Osteoblast (primary cell): ENCODE results near the gene KRTAP9-6. TPM values are rescaled to one million over a fixed set of nuclear protein-coding genes. Genes with fewer than 3 reads are reported as not detected.
"Not testable (repeated sequence)": the region's sequence is repeated elsewhere in the genome, so short reads cannot be mapped to it uniquely, and the experiment has no call there.

Experiments used
- DNase-seq: peaks from one replicate; pipeline ENCODE4 v3.0.0; 2011; ENCODE audit warnings: low spot score, mixed read lengths; ENCODE audit not compliant: insufficient read length; ENCODE audit errors: missing footprints
- H2AFZ ChIP-seq: 2 replicates; pipeline ENCODE4 v1.6.0; 2011; ENCODE audit warnings: mild to moderate bottlenecking, low read length
- H3K27ac ChIP-seq: 2 replicates; pipeline ENCODE4 v1.5.1; 2011; ENCODE audit warnings: mild to moderate bottlenecking, low read depth, low read length, moderate library complexity
- H3K27me3 ChIP-seq: 2 replicates; pipeline ENCODE4 v1.6.0; 2012; ENCODE audit warnings: mild to moderate bottlenecking, control low read depth, inconsistent platforms, low read length, moderate library complexity; ENCODE audit not compliant: insufficient read depth
- H3K36me3 ChIP-seq: 2 replicates; pipeline ENCODE4 v1.5.1; 2011; ENCODE audit warnings: mild to moderate bottlenecking, low read length, control low read depth, moderate library complexity; ENCODE audit not compliant: insufficient read depth
- H3K4me1 ChIP-seq: 2 replicates; pipeline ENCODE4 v1.5.1; 2011; ENCODE audit warnings: mild to moderate bottlenecking, low read length, control low read depth, moderate library complexity; ENCODE audit not compliant: insufficient read depth
- H3K4me2 ChIP-seq: 2 replicates; pipeline ENCODE4 v1.6.0; 2011; ENCODE audit warnings: mild to moderate bottlenecking, low read length; ENCODE audit not compliant: insufficient read depth
- H3K4me3 ChIP-seq: fragments of 200-600 bp; sonication (generic); 3 replicates; pipeline ENCODE4 v1.5.1; 2012; ENCODE audit warnings: mild to moderate bottlenecking, low read length, inconsistent platforms; ENCODE audit not compliant: insufficient read depth
- H3K79me2 ChIP-seq: 2 replicates; pipeline ENCODE4 v1.6.0; 2012; ENCODE audit warnings: mild to moderate bottlenecking, low read length, control low read depth, inconsistent platforms; ENCODE audit not compliant: insufficient read depth
- H3K9me3 ChIP-seq: 2 replicates; pipeline ENCODE4 v1.5.1; 2011; ENCODE audit warnings: low read depth, low read length, control low read depth
- H4K20me1 ChIP-seq: 2 replicates; pipeline ENCODE4 v1.6.0; 2012; ENCODE audit warnings: mild to moderate bottlenecking, low read length, control low read depth; ENCODE audit not compliant: insufficient read depth
- total RNA-seq: library from RNA; depleted of rRNA; stranded (reverse); fragments of >200 nt; gene quantifications from 2 replicates; pipeline ENCODE4 v1.2.3, GENCODE V29; 2012
- TF ChIP-seq, protein P1 (sequence below): IDR thresholded peaks from 2 replicates; pipeline ENCODE4 v1.5.1; 2011; ENCODE audit warnings: mild to moderate bottlenecking, low read depth, low read length, moderate library complexity; ENCODE audit errors: extremely low read depth

KRTAP9-6 gene, protein sequence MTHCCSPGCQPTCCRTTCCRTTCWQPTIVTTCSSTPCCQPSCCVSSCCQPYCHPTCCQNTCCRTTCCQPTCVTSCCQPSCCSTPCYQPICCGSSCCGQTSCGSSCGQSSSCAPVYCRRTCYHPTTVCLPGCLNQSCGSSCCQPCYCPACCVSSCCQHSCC
- total RNA-seq: not detected in 2 replicates

DNA sequence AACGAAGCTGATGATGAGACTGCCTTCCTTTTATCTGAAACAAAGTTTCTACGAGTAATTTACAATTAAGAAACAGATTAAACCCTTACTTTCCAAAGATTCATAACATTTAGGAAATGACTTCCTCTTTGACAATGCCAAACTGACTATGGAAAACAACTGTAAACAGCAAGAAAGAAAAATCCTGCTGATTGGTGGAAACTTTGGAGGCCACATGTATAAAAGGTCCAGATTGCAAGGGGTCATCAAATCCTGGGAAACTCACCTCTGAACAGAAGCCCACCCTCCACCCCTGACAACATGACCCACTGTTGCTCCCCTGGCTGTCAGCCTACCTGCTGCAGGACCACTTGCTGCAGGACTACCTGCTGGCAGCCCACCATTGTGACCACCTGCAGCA lies at the start of gene KRTAP9-6:
KRTAP9-6 (plus strand) TSS at position 301 of the 400 bp plus-strand sequence; CDS start at position 301, 0 bp downstream.
- no peak within 1 kb of the TSS for H3K4me3 ChIP-seq
- H3K4me1 ChIP-seq: no peaks in the 10 kb centered on the region
- peak within 1 kb of the TSS; percentile 5 for H2AFZ ChIP-seq
- DNase-seq: no peak
- no peaks in the 10 kb centered on the region for H3K9me3 ChIP-seq
- H3K4me2 ChIP-seq: no peak within 1 kb of the TSS
- H3K79me2 ChIP-seq: no peaks in the 10 kb centered on the region
- H3K27me3 ChIP-seq: no peaks in the 10 kb centered on the region
- TF ChIP-seq, protein P1, sequence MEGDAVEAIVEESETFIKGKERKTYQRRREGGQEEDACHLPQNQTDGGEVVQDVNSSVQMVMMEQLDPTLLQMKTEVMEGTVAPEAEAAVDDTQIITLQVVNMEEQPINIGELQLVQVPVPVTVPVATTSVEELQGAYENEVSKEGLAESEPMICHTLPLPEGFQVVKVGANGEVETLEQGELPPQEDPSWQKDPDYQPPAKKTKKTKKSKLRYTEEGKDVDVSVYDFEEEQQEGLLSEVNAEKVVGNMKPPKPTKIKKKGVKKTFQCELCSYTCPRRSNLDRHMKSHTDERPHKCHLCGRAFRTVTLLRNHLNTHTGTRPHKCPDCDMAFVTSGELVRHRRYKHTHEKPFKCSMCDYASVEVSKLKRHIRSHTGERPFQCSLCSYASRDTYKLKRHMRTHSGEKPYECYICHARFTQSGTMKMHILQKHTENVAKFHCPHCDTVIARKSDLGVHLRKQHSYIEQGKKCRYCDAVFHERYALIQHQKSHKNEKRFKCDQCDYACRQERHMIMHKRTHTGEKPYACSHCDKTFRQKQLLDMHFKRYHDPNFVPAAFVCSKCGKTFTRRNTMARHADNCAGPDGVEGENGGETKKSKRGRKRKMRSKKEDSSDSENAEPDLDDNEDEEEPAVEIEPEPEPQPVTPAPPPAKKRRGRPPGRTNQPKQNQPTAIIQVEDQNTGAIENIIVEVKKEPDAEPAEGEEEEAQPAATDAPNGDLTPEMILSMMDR: no peak
- no peaks in the 10 kb centered on the region for H3K36me3 ChIP-seq
- no peak within 1 kb of the TSS for H3K27ac ChIP-seq
- no peaks in the 10 kb centered on the region for H4K20me1 ChIP-seq

DNA sequence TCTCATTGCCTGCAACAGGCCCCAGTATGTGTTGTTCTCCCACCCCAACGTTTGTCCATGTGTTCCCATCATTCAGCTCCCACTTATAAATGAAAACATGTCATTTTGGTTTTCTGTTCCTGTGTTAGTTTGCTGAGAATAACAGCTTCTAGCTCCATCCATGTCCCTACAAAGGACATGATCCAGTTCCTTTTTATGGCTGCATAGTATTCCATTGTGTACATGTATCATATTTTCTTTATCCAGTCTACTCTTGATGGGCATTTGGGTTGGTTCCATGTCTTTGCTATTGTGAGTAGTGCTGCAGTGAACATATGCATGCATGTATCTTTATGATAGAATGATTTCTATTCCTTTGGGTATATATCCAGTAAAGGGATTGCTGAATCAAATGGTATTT lies 49.5 kb upstream of the KRTAP9-6 start:
- Histone ChIP-seq H3K79me2 (no peaks in the 10 kb centered on the region), H3K4me2 (no peak overlapping the region), H3K27ac (no peak overlapping the region), H4K20me1 (no peaks in the 10 kb centered on the region), H3K4me1 (peaks cover 5% of the 10 kb centered on the region), H3K9me3 (no peaks in the 10 kb centered on the region), H3K36me3 (no peaks in the 10 kb centered on the region), H2AFZ (no peak overlapping the region), H3K4me3 (no peak overlapping the region), H3K27me3 (no peaks in the 10 kb centered on the region)
- no peak for DNase-seq
- TF ChIP-seq, protein P1: no peak

DNA sequence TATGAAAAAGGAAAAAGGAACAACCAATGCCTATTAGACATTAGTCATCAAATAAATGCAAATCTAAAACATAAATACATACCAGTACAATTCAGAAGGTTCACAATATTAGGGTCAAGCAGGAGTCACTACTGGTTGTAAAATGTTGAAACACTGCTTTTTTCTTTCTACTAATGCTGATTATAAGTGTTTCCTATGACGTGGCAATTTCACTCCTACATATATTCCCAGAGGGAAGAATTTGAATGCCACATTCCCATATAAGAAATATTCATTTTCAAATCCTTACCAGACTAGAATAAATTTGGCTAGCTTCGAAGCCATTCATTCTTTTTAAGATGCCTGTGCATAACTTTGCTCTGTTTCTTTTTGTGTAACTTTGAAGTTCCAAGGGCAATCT lies 41.4 kb upstream of the KRTAP9-6 start:
- Histone ChIP-seq H3K4me1 (peaks cover 6% of the 10 kb centered on the region), H3K27me3 (no peaks in the 10 kb centered on the region), H3K36me3 (no peaks in the 10 kb centered on the region), H3K4me2 (no peak overlapping the region), H2AFZ (peak overlapping the region; percentile 4), H3K79me2 (no peaks in the 10 kb centered on the region), H3K27ac (no peak overlapping the region), H3K9me3 (no peaks in the 10 kb centered on the region), H3K4me3 (no peak overlapping the region), H4K20me1 (no peaks in the 10 kb centered on the region)
- DNase-seq: no peak
- TF ChIP-seq, protein P1: no peak

DNA sequence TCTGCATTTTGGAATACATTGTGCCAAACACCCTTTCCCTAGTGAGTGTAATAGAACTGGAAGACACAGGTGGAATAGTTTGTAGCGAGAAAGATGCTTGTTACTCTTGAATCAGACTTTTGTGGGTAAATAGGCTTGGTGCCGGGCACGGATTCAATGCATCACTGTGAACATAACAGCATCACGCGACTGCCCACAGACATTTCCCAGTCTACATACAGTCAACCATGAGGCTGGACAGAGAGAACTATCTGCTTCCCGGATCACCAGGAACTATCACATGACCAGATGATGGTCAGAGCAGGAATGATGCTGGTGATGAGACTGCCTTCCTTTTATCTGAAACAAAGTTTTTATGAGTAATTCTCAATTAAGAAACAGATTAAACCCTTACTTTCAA lies 39.1 kb upstream of the KRTAP9-6 start:
- TF ChIP-seq, protein P1: no peak
- H3K27ac ChIP-seq: no peak overlapping the region
- H3K4me3 ChIP-seq: no peak overlapping the region
- no peaks in the 10 kb centered on the region for H3K36me3 ChIP-seq
- H3K4me1 ChIP-seq: peaks cover 6% of the 10 kb centered on the region
- H3K4me2 ChIP-seq: no peak overlapping the region
- no peaks in the 10 kb centered on the region for H4K20me1 ChIP-seq
- no peaks in the 10 kb centered on the region for H3K79me2 ChIP-seq
- H3K9me3 ChIP-seq: no peaks in the 10 kb centered on the region
- DNase-seq: no peak
- no peak overlapping the region for H2AFZ ChIP-seq
- H3K27me3 ChIP-seq: no peaks in the 10 kb centered on the region

DNA sequence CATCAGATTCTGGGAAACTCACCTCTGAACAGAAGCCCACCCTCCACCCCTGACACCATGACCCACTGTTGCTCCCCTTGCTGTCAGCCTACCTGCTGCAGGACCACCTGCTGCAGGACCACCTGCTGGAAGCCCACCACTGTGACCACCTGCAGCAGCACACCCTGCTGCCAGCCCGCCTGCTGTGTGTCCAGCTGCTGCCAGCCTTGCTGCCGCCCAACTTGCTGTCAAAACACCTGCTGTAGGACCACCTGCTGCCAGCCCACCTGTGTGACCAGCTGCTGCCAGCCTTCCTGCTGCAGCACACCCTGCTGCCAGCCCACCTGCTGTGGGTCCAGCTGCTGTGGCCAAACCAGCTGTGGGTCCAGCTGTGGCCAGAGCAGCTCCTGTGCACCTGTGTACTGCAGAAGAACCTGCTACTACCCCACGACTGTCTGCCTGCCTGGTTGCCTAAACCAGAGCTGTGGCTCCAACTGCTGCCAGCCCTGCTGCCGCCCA lies 38.5 kb upstream of the KRTAP9-6 start, which contains the start of gene KRTAP9-2:
KRTAP9-2 (plus strand) TSS at position 51 of the 498 bp plus-strand sequence; CDS start at position 58, 7 bp downstream.
- H3K27me3 ChIP-seq, H3K4me2 ChIP-seq, H2AFZ ChIP-seq, H3K4me3 ChIP-seq, H3K27ac ChIP-seq, H3K36me3 ChIP-seq, H3K9me3 ChIP-seq, H4K20me1 ChIP-seq, H3K79me2 ChIP-seq, H3K4me1 ChIP-seq, DNase-seq: not testable (repeated sequence)
